Sigmoid colon (tissue), 7 donors: ENCODE data around the gene CNDP2. TPM values are rescaled to one million over a fixed set of nuclear protein-coding genes. Genes with fewer than 3 reads are reported as not detected.

Experiments used
- DNase-seq: peaks from one replicate; pipeline ENCODE4 v3.0.0-alpha.2; 2019
- H3K27ac ChIP-seq, 4 donors: fragments of 200-600 bp; sonication (generic); one replicate each; pipeline ENCODE4 v1.5.1; 2016 to 2019; ENCODE audit warnings: mild to moderate bottlenecking in 1 of 4
- H3K27me3 ChIP-seq, 3 donors: fragments of 200-600 bp; sonication (generic); one replicate each; pipeline ENCODE4 v1.5.1; 2019; ENCODE audit warnings: mild to moderate bottlenecking in 1 of 3
- H3K36me3 ChIP-seq, 4 donors: fragments of 200-600 bp; sonication (generic); one replicate each; pipeline ENCODE4 v1.5.1; 2016 to 2019
- H3K4me1 ChIP-seq, 4 donors: fragments of 200-600 bp; sonication (generic); one replicate each; pipeline ENCODE4 v1.5.1; 2017 to 2019
- H3K4me3 ChIP-seq, 4 donors: fragments of 200-600 bp; sonication (generic); one replicate each; pipeline ENCODE4 v1.5.1; 2017 to 2019; ENCODE audit warnings: mild to moderate bottlenecking in 2 of 4, moderate library complexity in 1 of 4
- H3K9me3 ChIP-seq, 4 donors: fragments of 200-600 bp in 3 of 4; sonication (generic) in 3 of 4; one replicate each; pipeline versions ENCODE4 v1.5.1 to v1.6.1; 2013 to 2019
- EP300 ChIP-seq, 4 donors: sonication (generic); formaldehyde crosslinking; IDR thresholded peaks; one replicate each; pipeline ENCODE4 v1.6.1; 2017; ENCODE audit warnings: antibody characterized with exemption in 4 of 4
- POLR2A ChIP-seq, 2 donors: fragments of 450-650 bp; IDR thresholded peaks; one replicate each; pipeline ENCODE4 v1.6.1; 2016; ENCODE audit warnings: antibody characterized with exemption in 2 of 2, mild to moderate bottlenecking in 2 of 2, moderate library complexity in 2 of 2
- POLR2AphosphoS5 ChIP-seq, 4 donors: sonication (generic); formaldehyde crosslinking; IDR thresholded peaks; one replicate each; pipeline ENCODE4 v1.6.1; 2017; ENCODE audit warnings: antibody characterized with exemption in 4 of 4
- WGBS, 2 donors: extraction: QIAGEN DNeasy Blood & Tissue Kit; methylation state at CpG; one replicate each; pipeline ENCODE4 v1.1.7; 2013; 5-methylcytosine and 5-hydroxymethylcytosine counted together
- intact Hi-C: fragments of 100-400 bp; cut with DNase I; formaldehyde crosslinking; loops from one replicate; pipeline ENCODE4 v1.15.1; 2023
- polyA plus RNA-seq, 3 donors: library from polyadenylated mRNA; stranded (reverse); fragments of 200-250 nt; gene quantifications; one replicate each; pipeline ENCODE4 v1.2.3, GENCODE V29; 2013
- total RNA-seq, 4 donors: library from RNA; depleted of rRNA; stranded (reverse); fragments of >200 nt; gene quantifications; one replicate each; pipeline ENCODE4 v1.1.0, GENCODE V29; 2016
- TF ChIP-seq, protein P1 (sequence below), 4 experiments: fragments of 450-650 bp in 3 of 4; fragments of 200-600 bp in 1 of 4; IDR thresholded peaks; one replicate each; pipeline ENCODE4 v1.5.1; 2016 to 2019; ENCODE audit warnings: antibody characterized with exemption in 4 of 4, mild to moderate bottlenecking in 3 of 4, moderate library complexity in 2 of 4
- donor health status: healthy with polysubstance abuse.
- donor health status: Bipolar disorder and iron deficiency.
- donor health status: healthy.

The CNDP2 gene
- total and polyA plus RNA-seq, 7 donors: 29.3 to 179 (median 53.5) TPM

DNA sequence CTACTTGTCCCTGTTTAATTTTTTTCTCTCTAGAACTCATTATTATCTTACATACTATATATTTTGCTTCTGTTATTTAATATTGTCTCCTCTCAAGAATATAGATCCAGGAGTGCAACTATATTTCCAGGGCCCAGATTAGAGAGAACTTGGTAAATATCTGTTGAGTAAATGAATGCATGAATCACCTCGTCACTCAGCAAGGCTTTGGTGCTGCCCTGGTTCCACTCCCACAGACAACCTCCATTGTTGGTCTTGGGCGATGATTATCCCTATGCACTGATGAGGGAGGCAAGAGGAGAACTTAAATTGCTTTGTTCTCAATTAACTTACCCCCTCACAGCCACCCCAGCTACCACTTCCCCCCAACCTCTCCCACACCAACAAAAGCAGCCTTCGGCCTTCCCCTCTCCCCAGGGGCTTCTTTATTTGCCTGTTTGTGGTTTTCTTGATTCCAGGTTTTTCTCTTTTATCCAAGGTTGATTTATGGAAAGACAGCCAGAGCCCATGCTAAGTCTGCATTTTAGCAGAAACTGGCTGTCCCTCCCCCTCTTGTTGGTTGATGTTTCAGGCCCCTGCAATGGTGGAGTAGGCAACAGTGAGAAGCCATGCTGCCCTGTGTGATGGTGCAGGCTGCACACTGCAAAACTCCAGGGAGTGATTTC lies 22.1 kb upstream of the CNDP2 start:
- no peak overlapping the region for H3K4me3 ChIP-seq
- 81 to 89% methylated on average over 3 of the region's 3 CpGs for WGBS, 2 donors
- DNase-seq: no peak
- no peaks in the 10 kb centered on the region for H3K36me3 ChIP-seq
- H3K27me3 ChIP-seq: no peaks in the 10 kb centered on the region
- peaks cover 0 to 4% (median 3%) of the 10 kb centered on the region in 4 donors for H3K4me1 ChIP-seq
- H3K9me3 ChIP-seq: no peaks in the 10 kb centered on the region
- no peak overlapping the region for H3K27ac ChIP-seq
- intact Hi-C loops: no loop called here
- no peak for TF ChIP-seq POLR2A (IDR thresholded peaks at IDR 0.05)
- no peak for TF ChIP-seq EP300 (IDR thresholded peaks at IDR 0.05)
- TF ChIP-seq POLR2AphosphoS5 (IDR thresholded peaks at IDR 0.05): no peak
- TF ChIP-seq, protein P1, sequence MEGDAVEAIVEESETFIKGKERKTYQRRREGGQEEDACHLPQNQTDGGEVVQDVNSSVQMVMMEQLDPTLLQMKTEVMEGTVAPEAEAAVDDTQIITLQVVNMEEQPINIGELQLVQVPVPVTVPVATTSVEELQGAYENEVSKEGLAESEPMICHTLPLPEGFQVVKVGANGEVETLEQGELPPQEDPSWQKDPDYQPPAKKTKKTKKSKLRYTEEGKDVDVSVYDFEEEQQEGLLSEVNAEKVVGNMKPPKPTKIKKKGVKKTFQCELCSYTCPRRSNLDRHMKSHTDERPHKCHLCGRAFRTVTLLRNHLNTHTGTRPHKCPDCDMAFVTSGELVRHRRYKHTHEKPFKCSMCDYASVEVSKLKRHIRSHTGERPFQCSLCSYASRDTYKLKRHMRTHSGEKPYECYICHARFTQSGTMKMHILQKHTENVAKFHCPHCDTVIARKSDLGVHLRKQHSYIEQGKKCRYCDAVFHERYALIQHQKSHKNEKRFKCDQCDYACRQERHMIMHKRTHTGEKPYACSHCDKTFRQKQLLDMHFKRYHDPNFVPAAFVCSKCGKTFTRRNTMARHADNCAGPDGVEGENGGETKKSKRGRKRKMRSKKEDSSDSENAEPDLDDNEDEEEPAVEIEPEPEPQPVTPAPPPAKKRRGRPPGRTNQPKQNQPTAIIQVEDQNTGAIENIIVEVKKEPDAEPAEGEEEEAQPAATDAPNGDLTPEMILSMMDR (IDR thresholded peaks at IDR 0.05): no peak

DNA sequence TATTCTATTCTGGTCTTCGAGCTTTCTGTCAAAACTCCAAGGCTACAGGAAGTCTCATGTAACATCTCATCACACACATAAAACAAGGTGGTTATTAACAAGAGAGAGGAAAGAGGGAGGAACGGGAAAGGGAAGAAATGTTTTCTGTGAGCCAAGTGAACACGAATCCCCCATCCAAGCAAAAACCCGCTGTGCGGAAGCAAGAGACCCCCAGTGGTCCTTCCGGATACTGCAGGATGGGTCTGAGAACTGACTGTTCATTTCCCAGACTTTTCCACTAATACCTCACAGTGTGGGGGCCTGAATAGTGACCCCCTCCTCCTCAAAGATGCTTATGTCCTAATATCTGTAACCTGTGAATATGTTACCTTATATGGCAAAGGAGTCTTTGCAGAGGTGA lies 20.0 kb upstream of the CNDP2 start:
- H3K4me1 ChIP-seq: no peaks in the 10 kb centered on the region
- no peak for DNase-seq
- no peaks in the 10 kb centered on the region for H3K36me3 ChIP-seq
- intact Hi-C loops: loop anchor here (5.0 kb wide), 1 partner anchor 124 kb away; no protein-coding TSS in a partner anchor
- WGBS, 2 donors: 58 to 81% methylated on average over 6 of the region's 6 CpGs
- no peak overlapping the region for H3K4me3 ChIP-seq
- no peak overlapping the region for H3K27ac ChIP-seq
- TF ChIP-seq POLR2AphosphoS5 (IDR thresholded peaks at IDR 0.05): no peak
- TF ChIP-seq, protein P1 (IDR thresholded peaks at IDR 0.05): peak in 3 of 4 experiments; percentile 38 to 59 (median 46)
- no peaks in the 10 kb centered on the region for H3K9me3 ChIP-seq
- H3K27me3 ChIP-seq: no peaks in the 10 kb centered on the region

DNA sequence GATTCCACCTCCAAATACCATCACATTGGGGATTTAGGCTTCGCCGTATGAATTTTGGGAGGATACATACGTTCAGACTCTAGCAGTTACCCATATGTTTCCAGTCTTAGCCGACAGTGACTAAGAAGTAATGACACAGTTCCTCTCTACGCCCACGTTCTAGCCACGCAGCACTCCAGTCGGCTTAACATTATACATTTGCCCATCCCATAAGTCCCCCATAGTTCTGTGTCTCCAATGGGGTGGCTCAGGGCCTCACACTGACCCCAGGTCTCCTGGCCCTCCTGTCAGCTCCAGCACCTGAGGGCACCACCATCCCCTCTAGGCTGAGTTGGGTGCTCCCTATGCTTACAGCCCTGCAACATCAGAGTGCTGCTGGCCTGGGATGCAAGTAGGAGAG lies 18.4 kb upstream of the CNDP2 start:
- H3K27ac ChIP-seq: no peak overlapping the region
- DNase-seq: no peak
- H3K27me3 ChIP-seq: no peaks in the 10 kb centered on the region
- intact Hi-C loops: loop anchor here (5.0 kb wide), 1 partner anchor 125 kb away; no protein-coding TSS in a partner anchor
- no peaks in the 10 kb centered on the region for H3K4me1 ChIP-seq
- TF ChIP-seq EP300 (IDR thresholded peaks at IDR 0.05) (no peak), POLR2A (IDR thresholded peaks at IDR 0.05) (no peak), POLR2AphosphoS5 (IDR thresholded peaks at IDR 0.05) (no peak)
- TF ChIP-seq, protein P1 (IDR thresholded peaks at IDR 0.05): no peak
- no peaks in the 10 kb centered on the region for H3K9me3 ChIP-seq
- WGBS, 2 donors: 85 to 88% methylated on average over 8 of the region's 8 CpGs
- no peaks in the 10 kb centered on the region for H3K36me3 ChIP-seq
- no peak overlapping the region for H3K4me3 ChIP-seq

DNA sequence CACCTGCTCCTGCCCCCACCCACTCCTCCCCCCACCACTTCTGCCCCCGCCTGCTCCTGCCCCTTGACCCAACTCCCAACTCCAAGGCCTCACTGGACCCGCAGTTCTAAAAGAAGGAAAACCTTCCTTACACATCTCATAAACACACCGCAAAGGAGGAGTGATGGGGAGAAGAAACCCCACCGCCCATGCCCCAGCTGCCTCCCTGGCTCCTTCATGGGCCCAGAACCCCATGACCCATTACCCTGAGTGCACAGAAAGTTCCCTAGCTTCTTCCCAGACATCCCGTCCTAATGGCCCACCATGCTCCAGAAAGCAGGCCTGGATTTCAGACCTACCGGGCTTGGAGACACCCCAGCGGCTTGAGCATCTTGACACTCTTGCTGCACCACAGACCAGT lies 17.8 kb upstream of the CNDP2 start:
- Histone ChIP-seq H3K27ac (no peak overlapping the region), H3K27me3 (no peaks in the 10 kb centered on the region), H3K9me3 (no peaks in the 10 kb centered on the region), H3K4me1 (no peaks in the 10 kb centered on the region), H3K36me3 (no peaks in the 10 kb centered on the region), H3K4me3 (no peak overlapping the region)
- TF ChIP-seq POLR2AphosphoS5 (IDR thresholded peaks at IDR 0.05) (no peak), POLR2A (IDR thresholded peaks at IDR 0.05) (no peak), EP300 (IDR thresholded peaks at IDR 0.05) (no peak)
- TF ChIP-seq, protein P1 (IDR thresholded peaks at IDR 0.05): no peak
- DNase-seq: no peak
- WGBS, 2 donors: 95 to 96% methylated on average over 7 of the region's 7 CpGs
- intact Hi-C loops: loop anchor here (5.0 kb wide), 1 partner anchor 126 kb away; no protein-coding TSS in a partner anchor
